SK-MEL-5 (cell line): ENCODE data around the gene GBF1. TPM values are rescaled to one million over a fixed set of nuclear protein-coding genes. Genes with fewer than 3 reads are reported as not detected.

Source experiments
- DNase-seq: peaks from one replicate; pipeline ENCODE4 v3.0.0-alpha.2; 2016; ENCODE audit warnings: low read depth, low spot score
- in situ Hi-C: cut with HindIII; loops from 2 replicates; pipeline ENCODE4 v1.10.0; 2016; ENCODE audit warnings: low sequenced_read_pairs, high pct_unique_total_duplicates, low pct_unique_long_range_greater_than_20kb
- total RNA-seq: library from RNA; depleted of rRNA; stranded (reverse); fragments of >200 nt; shearing (Covaris generic); gene quantifications from 2 replicates; pipeline ENCODE4 v1.2.3, GENCODE V29; 2014

Gene GBF1
- total RNA-seq, 1 experiment from 2014 or later: 14.6 TPM

- DNase-seq: peak; percentile 32
- in situ Hi-C loops: no loop called here
These were observed 174.2 kb downstream of the GBF1 start for GRCh38 chr10:102419269-102420180.

GRCh38 chr10:102420181-102420713, 174.9 kb downstream of the GBF1 start:
- DNase-seq: no peak
- in situ Hi-C loops: no loop called here

- in situ Hi-C loops: no loop called here
- DNase-seq: peak; percentile 96
These were observed 175.6 kb downstream of the GBF1 start, which contains the start of gene FBXL15 for GRCh38 chr10:102420714-102421506. Gene FBXL15, plus strand, starts transcription at chr10:102420836. Its CDS starts 294 bp downstream, at chr10:102421130.

GRCh38 chr10:102421507-102421756, 176.1 kb downstream of the GBF1 start:
- in situ Hi-C loops: no loop called here

GRCh38 chr10:102421757-102422512, 176.6 kb downstream of the GBF1 start:
- no peak for DNase-seq
- in situ Hi-C loops: no loop called here

More at GRCh38 chr10:102421507-102421756, 176.1 kb downstream of the GBF1 start:
- DNase-seq: no peak

GRCh38 chr10:102422545-102423129, 177.3 kb downstream of the GBF1 start:
- peak; percentile 70 for DNase-seq
- in situ Hi-C loops: no loop called here

GRCh38 chr10:102423372-102423968, 178.1 kb downstream of the GBF1 start:
- in situ Hi-C loops: no loop called here
- DNase-seq: no peak

- in situ Hi-C loops: no loop called here
These were observed 178.8 kb downstream of the GBF1 start for GRCh38 chr10:102424145-102424544.

GRCh38 chr10:102424916-102425315, 179.6 kb downstream of the GBF1 start:
- in situ Hi-C loops: no loop called here
- DNase-seq: no peak

More at GRCh38 chr10:102424145-102424544, 178.8 kb downstream of the GBF1 start:
- no peak for DNase-seq

- DNase-seq: no peak
These were observed 180.1 kb downstream of the GBF1 start for GRCh38 chr10:102425444-102425843.

GRCh38 chr10:102426803-102427287, 181.5 kb downstream of the GBF1 start:
- in situ Hi-C loops: no loop called here
- DNase-seq: no peak

More at GRCh38 chr10:102425444-102425843, 180.1 kb downstream of the GBF1 start:
- in situ Hi-C loops: no loop called here

GRCh38 chr10:102429468-102429867, 184.1 kb downstream of the GBF1 start:
- DNase-seq: no peak
- in situ Hi-C loops: no loop called here

- in situ Hi-C loops: no loop called here
These were observed 186.3 kb downstream of the GBF1 start for GRCh38 chr10:102431452-102432124.

More at GRCh38 chr10:102431452-102432124, 186.3 kb downstream of the GBF1 start:
- DNase-seq: peak; percentile 29
